HG02870 (cell line): ENCODE measurements around the gene PLD1.
"Not testable (repeated sequence)": the region's sequence is repeated elsewhere in the genome, so short reads cannot be mapped to it uniquely, and the experiment has no call there.

Source experiments
- ATAC-seq: cut with Tn5 transposase; IDR thresholded peaks from one replicate; pipeline ENCODE4 v1.9.1; 2021; ENCODE audit warnings: mild to moderate bottlenecking, moderate library complexity; ENCODE audit not compliant: unreplicated experiment

PLD1 gene

GRCh38 chr3:171748064-171748924 is 62.0 kb downstream of the PLD1 start:
- no peak for ATAC-seq

- no peak for ATAC-seq
Observed at GRCh38 chr3:171747223-171747920, 62.9 kb downstream of the PLD1 start.

GRCh38 chr3:171746320-171747222 is 63.7 kb downstream of the PLD1 start:
- ATAC-seq, result not testable (repeated sequence)

- no peak for ATAC-seq
Observed at GRCh38 chr3:171745577-171746319, 64.5 kb downstream of the PLD1 start.

- no peak for ATAC-seq
Observed at GRCh38 chr3:171744158-171744741, 66.0 kb downstream of the PLD1 start.

GRCh38 chr3:171743327-171744157 is 66.7 kb downstream of the PLD1 start:
- no peak for ATAC-seq

- ATAC-seq, result no peak
Observed at GRCh38 chr3:171741377-171741776, 68.9 kb downstream of the PLD1 start.

GRCh38 chr3:171736556-171736955 is 73.7 kb downstream of the PLD1 start:
- no peak for ATAC-seq

- ATAC-seq, result no peak
Observed at GRCh38 chr3:171733561-171733960, 76.7 kb downstream of the PLD1 start.

- no peak for ATAC-seq
Observed at GRCh38 chr3:171732756-171733155, 77.5 kb downstream of the PLD1 start.

GRCh38 chr3:171731691-171732090 is 78.6 kb downstream of the PLD1 start:
- no peak for ATAC-seq

- no peak for ATAC-seq
Observed at GRCh38 chr3:171729452-171730334, 80.6 kb downstream of the PLD1 start.

- no peak for ATAC-seq
Observed at GRCh38 chr3:171727288-171727687, 83.0 kb downstream of the PLD1 start.

GRCh38 chr3:171718493-171719185 is 91.6 kb downstream of the PLD1 start:
- ATAC-seq, result no peak

- ATAC-seq, result no peak
Observed at GRCh38 chr3:171715155-171715554, 95.1 kb downstream of the PLD1 start.

GRCh38 chr3:171712171-171712938 is 97.9 kb downstream of the PLD1 start:
- ATAC-seq, result no peak
